NCI-H69 (cell line): ENCODE data around the gene GGA1.

Experiments used
- DNase-seq: peaks from one replicate; lab custom pipeline; 2025; lab: John Stamatoyannopoulos, UW

Gene GGA1

DNA sequence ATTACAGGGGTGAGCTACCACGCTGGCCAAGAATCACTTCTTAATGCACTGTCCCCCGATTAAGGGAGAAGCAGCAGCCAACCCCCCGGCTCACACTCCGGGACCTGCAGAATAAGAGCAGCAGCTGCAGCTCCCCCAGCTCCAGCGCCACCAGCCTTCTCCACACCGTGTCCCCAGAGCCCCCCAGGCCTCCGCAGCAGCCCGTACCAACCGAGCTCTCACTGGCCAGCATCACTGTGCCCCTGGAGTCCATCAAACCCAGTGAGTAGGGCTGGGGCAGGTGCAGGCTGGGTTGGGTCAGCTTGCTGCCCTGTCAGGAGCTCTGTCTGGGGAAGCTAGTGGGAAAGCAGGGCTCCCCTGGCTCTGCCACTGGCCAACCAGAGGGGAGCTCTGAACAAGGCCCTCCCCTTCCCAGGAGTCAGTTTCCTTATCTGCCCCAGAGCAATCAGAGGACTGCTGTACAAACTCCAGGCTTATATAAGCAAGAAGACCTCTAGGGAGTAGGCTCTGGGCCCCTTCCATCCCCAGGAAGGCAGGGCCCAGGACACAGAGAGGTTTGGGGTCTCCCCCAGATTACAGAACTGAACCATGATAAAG is 22.3 kb downstream of the GGA1 start:
- no peak for DNase-seq

DNA sequence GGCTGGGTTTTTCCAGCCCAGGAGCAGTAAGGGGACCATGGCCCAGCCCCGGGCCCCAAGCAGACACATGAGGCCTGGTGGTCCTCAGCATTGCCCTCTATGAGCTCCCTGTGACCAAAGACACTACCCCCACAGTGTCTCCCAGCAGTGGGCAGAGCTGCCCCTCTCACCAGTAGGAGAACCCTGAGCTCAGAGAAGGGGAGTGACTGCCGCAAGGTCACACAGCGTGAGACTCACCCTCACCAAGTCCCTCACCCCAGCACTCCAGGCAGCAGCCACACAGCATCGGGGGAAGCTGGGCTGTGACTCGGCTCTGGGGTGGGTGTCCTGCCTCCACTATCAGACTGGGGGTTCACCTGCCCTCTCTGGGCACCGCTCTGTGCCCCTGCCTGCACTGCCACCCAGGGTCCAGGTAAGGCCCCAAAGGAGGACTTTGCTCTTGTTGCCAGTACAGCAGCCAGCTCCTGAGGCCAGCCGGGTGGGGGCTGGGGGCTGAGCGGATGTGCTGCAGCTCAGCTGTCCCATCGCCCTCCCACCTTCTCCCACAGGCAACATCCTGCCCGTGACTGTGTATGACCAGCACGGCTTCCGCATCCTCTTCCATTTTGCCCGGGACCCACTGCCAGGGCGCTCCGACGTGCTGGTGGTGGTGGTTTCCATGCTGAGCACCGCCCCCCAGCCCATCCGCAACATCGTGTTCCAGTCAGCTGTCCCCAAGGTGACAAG is 23.0 kb downstream of the GGA1 start:
- no peak for DNase-seq

DNA sequence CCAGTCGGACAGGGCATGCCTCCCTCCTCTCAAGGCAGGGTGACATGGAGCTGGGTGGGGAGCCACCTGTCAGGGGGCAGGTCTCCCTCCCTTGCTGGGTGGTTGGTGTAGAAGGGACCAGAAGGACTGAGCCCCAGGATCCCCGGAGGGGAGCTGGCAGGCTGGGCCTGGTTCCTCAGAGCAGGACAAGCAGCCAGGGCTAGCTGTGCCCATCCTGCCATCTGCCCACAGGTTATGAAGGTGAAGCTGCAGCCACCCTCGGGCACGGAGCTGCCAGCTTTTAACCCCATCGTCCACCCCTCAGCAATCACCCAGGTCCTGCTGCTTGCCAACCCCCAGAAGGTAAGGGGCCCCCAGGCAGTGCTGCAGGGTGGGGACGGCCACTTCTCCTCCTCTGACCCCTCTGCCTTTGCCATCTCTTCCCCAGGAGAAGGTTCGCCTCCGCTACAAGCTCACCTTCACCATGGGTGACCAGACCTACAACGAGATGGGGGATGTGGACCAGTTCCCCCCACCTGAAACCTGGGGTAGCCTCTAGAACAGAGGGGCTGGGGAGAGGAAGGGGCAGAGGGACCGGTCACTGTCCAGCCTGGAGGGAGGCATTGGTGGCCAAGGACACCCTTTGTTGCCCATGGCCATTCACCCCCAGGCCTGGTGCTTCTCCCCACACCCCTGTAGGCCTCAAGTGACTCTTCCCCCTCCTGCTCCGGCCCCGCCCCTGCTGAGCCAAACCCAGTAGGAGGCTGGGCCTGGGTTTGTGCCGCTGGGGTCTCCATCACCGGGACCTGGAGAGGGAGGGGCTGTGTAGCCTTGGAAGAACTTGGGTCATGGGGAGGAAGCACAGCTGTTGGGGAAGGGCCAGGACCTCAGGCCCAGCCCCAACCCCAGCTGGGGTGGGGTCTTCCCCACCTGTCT is 23.8 kb downstream of the GGA1 start:
- DNase-seq: no peak

DNA sequence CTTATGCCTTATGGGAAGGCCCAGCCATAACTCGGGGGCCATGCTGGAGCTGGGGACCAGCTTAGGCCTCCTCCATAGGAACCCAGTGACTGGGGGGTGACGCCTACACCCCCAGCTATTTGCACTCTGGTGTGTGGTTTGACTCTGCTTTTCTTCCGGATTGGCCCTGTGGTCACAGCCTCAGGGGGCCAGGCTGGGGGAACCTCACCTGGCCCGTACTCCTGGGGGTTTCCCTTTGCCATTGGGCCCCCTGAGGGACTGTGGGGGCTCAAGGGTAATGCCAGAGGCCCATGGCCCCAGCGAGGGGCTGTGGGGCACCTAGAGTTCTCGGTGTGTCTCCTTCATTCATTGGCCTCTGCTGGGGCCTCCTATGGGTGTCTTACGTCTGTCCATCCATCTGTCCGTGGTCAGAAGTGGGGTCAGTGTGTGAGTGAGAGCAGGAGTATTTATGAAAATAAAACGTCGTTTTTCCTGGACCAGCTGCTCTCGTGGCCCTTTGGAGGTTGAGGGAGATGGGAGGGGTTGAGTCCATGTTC is 24.5 kb downstream of the GGA1 start:
- no peak for DNase-seq

DNA sequence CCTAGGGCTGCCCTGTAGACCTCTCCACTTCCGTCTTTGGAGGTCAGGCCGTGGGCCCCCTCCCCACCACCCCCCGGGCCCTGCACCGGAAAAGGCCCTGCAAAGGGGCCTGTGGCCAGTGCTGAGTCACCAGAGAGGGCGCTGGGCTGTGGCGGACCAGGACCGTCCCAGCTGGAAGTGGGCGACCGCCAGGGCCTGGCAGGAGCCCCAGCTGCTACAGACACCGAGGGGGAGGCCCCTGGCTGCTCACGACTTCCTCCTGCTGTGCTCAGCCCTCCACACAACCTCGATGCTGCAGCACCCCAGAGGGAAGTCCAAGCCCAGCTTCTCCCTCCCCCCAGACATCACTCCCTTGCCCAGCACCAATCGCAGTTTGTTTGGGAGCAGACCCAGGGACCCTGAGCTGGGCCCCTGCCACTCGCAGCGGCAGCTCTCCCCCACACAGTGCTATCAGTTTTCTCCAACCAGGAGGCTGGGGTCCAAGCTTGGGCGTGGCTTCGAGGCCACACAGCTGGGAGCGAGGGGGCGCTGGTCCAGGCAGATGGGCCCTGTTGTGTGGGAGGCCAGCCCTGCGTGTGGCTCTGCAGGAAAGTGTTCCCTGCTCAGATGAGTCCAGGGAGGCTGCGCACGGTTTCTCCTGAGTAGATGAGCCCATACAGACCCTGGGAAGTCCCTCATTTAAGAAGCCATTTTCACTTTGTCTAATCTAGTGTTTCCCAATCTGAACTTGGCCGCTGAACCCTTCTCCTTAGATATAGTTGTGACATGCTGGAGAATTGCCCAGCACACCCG is 25.2 kb downstream of the GGA1 start:
- DNase-seq: peak; percentile 69

DNA sequence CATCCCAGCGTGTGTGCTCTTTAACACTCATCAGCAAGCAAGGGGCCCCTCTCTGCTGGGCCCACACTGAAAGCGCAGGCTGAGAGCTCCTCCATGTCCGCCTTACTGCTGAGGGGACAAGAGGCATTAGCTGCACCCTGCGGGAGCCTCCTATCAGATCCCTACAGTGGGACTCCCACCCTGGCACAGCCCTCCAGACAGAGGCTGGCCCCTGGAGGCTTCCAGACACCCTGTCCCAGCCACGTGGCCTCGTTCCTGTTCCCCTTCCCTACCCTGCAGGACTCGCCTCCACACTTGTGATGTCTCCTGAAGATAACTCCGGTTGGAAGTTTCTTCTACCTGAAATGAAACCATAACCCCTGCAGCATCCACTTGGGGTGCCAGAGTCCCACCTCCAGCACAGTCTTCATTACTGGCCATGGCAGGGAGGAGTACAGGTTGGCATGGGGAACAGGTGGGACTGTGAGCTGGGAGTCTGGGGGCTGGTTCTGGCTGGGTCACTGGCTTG is 25.8 kb downstream of the GGA1 start:
- peak; percentile 13 for DNase-seq

DNA sequence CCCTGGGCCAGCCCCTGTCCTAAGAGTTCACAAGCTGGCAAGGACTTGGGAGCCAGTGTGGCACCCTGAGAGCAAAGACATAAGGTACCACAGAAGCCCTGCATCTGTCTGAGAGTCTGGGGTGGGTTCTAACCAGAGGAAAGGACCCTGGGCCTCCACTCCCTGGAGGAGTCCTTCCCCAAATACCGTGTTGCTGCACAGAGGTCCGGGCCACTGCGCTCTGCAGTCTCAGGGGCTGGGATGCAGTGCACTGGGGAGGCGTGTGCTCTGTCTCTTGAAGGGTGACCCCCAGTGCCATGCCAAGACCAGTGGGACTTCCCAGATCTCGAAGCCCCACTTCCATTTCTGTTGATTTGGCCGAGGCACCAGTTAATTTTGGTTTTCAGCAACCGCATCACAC is 26.5 kb downstream of the GGA1 start:
- DNase-seq: no peak

DNA sequence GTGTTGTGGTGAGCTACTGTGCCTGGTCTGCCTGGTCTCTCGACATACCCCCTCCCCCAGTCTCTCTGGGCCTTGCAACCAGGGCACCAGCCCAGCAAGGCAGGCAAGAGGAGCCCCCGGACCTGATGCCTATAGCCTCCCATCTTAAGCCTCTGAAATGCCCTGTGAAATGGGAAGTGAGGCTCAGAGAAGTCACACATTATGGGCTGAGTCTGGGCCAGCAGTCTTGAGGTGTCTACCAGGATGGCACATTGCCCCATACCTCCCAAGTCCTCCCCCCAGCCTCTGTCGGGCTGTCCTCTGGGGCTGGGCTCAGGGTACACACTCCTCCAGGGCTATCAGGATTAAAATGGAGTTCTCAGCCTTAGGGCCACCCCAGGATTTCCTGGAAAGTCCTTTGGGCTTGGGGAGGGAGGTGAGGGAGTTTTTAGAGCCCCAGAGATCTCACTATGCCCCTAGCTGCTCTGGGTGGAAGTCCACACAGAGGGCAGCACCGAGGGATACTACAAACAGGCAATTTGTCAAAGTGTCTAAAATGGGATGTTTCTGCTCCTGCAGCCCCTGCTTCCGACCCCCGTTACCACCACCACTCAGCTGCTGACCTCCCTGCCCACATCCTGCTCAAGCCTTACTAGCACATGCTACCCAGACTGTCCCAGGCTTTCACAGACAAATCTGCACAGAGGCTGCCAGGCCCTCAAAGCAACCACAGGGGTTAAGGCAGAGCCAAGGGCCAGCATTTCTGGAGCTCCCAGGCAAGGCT is 27.7 kb downstream of the GGA1 start:
- DNase-seq: peak; percentile 34

DNA sequence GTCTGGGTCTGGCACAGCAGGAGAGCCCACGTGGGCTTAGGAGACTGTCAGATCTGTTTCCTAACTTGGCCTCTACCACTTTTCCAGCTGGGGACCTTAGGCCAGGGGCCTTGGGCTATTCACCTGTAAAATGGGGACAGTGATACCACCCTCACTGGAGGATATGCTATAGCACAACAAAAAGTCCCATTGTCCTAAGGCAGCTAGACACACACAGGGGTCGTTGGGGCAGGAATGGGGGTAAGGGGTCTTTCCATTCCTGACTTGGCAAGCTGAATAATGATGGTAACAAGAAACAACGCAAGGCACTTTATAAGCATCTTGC is 28.3 kb downstream of the GGA1 start:
- no peak for DNase-seq

DNA sequence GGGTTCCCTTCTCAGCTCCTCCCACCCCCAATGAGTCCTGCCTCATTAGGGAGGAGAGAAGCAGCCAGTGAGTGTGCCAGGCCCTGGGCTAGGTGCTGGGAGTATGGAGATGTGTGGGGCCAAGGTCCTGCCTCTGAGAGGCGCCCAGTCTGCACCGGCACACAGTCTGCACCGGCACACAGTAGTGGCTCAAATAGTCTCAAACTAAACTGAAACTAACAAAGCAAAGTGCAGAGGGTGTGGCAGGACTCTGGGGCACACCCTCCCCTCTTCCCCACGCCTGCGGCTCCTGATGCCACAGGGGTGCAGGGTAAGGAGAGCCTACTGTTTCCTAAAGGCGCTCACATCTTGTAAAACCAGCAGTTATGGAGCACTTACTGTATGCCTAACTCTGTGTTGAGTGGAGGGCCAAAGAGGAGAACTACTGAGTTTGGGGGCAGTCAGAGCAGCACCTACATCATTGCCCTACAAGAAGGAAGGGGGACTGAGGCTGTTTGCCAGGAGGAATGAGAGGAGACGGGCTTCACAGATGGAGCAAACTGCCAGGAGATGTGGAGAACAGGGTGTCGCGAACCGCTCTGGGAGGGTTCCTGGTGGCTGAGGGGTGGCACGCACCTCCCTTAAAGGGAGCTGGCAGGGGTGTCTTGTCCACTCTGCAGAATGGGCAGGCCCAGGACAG is 29.9 kb downstream of the GGA1 start:
- DNase-seq: peak; percentile 39

DNA sequence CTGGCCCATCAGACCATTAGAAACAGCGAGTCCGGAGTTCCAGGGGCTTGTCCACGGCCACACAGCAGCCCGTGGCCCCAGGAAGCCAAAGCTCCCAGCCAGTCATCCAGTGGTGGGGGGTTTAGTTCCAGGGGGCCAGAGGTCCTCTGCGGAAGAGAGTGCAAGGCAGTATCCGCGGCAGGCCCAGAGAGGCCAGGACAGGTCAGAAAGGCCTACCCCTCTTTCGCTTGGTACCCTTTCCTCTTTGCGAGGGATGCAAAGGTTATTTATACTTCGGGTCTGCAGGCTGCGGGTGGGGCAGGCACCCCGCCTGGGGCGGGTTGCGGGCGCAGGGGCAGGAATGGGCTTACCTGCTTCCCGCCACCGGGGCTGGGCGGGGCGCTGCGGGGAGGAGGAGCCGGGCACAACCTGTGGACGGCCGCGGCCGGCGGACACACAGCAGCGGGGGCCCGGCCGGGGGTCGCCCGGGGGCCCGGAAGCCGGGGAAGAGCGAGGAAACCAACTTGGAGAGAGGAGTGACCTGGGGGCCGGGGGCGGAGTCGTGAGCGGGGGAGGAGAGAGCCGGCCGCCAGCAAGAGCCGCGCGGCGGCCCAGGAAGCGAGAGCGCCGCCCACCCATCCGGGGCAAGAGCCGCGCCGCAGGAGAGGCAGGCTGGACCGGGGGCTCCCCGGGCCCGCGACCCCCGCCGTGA is 30.6 kb downstream of the GGA1 start, which contains the start of gene SH3BP1:
TSS of gene SH3BP1 (plus strand) at position 600 of the 691 bp plus-strand sequence. CDS start 119 bp downstream, outside the sequence.
- DNase-seq: peak; percentile 85

DNA sequence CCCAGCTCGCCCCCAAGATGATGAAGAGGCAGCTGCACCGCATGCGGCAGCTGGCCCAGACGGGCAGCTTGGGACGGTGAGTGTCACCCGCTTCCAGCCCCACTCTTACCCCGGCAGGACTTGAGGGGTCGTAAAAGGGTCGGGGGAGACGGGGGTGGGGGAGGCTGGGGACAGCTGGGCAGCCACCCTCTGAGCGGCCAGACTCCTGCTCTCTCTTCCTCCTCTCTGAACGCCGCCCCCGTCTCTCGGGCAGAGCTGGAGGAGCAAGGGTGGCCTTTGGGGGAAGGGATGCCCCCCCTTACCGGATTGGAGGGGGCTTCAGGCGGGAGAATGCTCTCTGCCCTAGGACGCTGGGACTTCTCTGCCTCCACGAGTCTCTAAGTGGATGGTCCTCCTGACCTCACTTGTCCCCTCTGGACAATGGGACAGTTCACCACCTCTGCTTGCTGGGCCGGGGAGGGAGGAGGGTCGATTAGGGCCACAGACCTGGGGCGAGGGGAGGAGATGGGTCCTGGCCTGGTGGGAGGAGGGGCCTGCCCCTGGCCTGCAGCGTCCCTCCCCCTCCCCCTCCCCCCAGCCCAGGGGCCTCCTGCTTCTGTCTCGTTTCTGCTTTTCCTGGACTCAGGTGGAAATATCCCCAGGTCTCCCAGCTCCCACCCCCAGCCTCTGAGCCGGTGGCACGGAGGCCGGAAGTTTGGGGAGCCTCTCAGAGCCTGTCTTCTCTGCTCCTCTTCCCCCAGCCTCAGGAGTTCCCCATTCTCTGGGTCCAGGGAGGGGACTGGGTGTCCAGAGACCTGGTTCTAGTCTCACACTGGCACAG is 31.3 kb downstream of the GGA1 start:
- DNase-seq: peak; percentile 44

DNA sequence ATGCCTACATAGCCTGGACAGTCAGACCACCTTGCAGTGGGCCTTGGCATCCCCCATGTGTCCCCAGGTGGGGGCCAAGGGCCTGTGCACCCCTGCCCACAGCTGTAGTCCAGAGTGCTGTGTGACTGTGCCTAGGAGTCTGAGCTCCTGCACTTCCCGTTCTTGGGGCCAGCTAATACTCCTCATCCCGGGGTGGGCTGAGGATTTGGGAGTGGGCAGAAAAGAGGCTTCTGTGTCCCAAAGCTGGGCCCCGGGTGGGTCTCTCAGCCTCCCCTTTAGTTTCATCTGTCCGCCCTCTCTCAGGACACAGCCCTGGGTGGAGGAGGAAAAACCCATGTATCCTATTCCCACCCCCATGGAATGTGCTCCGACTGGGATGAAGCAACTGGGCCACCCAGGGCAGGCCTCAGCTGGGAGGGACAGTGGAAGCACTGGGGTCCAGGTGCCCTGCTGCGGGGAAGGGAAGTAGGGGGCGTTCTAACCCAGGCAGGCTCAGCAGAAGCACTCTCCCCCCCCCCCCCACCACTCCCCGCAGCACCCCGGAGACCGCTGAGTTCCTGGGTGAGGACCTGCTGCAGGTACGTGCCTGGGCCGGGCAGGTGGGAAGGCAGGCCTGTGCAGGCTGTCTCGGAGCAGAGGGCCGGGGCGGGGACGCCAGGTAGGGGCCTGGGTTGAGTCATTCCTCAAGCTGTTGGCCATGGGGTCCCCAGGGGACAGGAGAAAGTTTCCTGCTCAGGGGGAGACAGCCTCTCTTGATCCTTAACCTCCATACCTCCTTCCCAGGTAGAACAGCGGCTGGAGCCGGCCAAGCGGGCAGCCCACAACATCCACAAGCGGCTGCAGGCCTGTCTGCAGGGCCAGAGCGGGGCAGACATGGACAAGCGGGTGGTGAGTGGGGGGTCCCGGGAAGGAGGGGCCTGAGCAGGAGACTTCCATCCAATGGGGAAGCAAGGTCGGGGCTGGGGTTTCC is 32.2 kb downstream of the GGA1 start:
- DNase-seq: no peak

DNA sequence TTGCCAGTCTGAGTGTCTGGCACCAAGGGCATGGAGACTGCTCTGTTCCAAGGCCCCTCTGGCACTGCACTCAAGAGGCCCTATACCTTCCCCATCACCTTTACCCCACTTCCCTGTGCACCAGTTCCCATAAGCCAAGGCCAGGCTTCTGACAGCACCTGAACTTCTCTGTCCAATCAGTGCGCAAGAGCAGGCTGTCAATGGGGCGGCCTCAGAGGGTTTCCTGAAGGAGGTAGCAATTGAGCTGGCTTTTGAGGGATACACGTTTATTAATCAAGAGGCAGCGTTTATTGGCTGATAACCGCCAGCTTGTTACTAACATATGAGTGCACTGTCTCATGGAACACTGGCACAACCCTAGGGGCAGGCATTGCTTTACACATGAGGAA is 32.9 kb downstream of the GGA1 start:
- DNase-seq: no peak

DNA sequence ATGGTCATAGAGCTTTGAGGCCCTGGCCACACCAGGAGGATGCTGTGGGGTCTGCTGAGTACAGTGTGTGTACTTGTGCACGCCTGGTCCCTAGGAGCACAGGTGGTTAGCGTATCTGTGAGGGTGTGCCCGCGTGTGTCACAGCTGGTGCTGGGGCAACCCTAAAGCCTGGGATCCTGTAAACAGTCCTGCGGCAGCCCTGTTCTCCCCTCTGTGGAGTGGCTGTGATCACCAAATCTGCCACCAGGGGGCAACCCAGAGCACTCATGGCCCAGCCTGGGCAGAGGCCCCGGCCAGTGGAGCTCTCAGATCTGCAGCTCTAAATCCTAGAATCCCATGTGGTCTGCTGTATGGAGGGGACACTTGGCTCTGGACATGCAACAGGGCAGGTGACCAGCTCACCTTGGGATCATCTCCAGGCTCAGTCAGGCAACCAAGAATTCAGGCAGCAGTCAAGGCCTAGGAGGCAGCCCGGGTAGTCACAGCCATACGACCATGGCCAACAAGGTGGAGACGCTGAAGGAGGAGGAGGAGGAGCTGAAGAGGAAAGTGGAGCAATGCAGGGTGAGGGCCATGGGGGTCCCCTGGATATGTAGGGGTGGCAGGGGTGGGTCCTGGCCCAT is 34.7 kb downstream of the GGA1 start:
- DNase-seq: peak; percentile 69

DNA sequence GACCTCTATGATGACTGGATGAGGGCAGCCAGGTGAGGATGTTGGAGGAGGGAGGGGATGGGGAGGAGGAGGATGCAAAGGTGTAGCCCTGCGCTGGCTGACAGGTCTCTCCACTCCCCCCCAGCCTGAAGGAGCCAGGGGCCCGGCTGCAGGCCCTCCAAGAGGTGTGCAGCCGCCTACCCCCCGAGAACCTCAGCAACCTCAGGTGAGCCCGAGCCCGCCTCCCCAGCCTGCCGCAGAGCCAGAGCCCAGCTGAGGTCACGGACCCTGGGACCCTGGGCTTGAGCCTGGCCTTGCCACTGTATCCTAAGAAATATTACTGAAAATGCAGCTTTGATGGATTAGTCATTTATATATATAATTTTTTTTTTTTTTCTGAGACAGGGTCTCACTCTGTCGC is 38.7 kb downstream of the GGA1 start:
- no peak for DNase-seq

DNA sequence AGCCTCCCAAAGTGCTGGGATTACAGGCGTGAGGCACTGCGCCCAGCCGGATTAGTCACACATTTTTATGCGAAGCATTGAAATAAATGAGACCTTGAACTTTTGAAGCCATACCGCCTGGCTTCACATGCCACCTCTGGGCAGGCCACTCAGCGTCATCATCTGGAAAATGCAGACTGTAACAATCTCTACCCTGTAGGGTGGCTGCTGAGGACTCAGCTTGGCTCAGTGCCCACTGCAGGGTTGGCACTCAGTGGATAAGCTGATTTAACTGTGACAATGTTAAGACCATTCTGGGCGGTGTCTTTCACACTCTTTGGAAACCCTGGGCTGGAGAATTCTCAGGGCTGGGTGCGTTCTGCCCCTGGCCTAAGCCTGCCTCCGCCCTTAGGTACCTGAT is 39.3 kb downstream of the GGA1 start:
- no peak for DNase-seq
